GM18858 (cell line): Measurements from ENCODE around the gene SLC35F4.
"Not testable (repeated sequence)": the region's sequence is repeated elsewhere in the genome, so short reads cannot be mapped to it uniquely, and the experiment has no call there.

ENCODE experiments used
- ATAC-seq: cut with Tn5 transposase; IDR thresholded peaks from one replicate; pipeline ENCODE4 v1.9.1; 2021; ENCODE audit not compliant: unreplicated experiment

The SLC35F4 gene

DNA sequence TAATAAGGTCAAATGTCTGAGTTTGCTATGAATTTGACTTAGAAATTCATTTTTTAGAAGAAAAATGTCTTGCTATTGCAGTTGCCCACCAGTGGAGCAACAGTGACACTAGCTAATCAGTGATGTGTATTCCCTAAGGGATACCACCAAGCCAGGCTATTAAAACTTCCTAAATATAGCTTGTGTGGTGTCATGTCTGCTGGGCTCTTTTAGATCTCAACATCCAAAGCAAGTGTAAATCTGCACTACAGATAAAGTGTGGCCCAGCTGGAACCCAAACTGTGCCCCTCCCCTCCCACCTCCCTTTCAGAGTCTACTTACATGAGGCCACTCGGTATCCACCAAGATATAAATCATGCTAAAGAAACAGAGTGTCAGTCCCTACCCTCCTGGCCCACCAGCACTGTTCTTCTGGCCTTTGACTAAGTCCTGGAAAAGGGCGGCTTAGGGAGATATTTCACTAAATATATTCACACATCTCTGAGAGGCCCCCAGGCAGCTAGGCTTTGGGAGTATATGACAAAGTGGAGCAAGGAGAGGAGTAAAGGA, 53.8 kb downstream of the SLC35F4 start:
- ATAC-seq: no peak

- no peak for ATAC-seq
These were observed 56.1 kb downstream of the SLC35F4 start for GRCh38 chr14:57809808-57810207.

- ATAC-seq: no peak
These were observed 68.7 kb downstream of the SLC35F4 start for GRCh38 chr14:57797160-57797559.

DNA sequence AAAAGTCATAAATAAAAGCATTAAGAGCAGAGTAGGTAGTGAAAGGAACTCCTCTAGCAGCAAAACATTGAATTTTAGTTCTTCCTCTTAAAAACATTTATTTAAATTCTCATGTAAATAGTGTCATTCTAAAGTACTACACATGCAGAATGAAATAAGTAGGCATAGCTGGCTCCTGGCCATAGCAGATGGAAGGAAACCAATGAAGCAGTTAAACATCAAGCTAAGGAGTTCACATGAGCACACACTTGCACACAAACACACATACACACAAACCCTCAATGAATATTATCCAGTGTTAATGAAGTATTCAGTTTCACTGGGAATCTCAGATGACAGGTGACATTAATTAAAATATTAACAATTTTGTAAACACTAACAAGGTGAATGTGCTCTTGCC, 69.3 kb downstream of the SLC35F4 start:
- no peak for ATAC-seq

- no peak for ATAC-seq
These were observed 80.8 kb downstream of the SLC35F4 start for GRCh38 chr14:57785058-57785457.

DNA sequence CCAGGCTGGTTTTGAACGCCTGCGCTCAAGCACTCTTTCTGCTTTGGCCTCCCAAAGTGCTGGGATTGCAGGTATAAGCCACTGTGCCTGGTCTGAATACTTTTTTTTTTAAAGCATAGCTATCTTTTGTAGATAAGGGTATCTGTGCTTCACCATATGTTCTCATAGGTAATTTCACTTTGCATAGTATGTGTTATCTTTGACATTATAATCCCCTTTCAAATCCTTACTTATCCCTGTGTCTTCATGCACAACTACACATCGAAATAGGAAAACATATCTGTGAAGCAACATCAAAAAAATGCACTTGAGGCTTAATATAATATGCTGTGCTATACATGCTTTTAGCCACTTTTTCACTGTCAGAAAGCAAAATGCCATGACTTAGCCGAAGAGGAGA, 94.1 kb downstream of the SLC35F4 start:
- ATAC-seq: no peak

- ATAC-seq: no peak
These were observed 95.9 kb downstream of the SLC35F4 start for GRCh38 chr14:57769863-57770523.

DNA sequence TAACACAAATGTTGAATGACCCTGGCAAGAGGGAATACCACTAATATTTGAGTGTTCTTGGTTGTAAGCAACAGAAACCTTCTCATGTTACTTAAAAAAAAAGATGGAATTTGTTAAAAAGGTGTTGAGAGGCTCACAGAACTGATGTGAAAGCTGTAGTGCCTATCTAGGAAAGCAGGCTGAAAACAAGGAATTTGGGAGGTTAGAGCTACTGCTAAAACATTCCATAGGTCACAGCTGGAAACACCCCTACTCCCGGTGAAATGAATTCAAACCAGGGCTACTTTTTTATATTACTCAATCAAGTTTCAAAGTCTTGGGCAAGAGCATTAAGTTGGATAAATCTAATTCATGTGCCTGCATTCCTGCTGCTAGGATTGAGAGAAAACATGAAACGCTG, 104.1 kb downstream of the SLC35F4 start:
- ATAC-seq: no peak

DNA sequence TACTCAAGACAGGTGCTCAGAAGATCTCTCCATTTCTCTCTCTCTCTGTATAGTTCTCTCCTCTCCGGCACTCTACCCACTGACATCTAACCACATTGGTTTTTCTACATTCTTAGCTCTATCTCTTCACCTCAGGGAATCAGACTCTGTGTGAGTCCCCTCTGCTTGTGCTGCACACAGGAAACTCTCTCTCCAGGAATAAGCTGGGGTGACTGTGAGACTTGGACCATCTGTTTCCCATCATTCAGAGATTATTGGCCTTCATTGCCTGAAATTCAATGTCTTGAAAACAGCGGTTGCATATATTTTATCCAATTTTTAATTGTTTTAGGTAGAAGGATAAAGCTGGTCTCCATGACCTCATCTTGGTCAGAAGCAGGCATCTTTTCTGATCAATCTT, 105.0 kb downstream of the SLC35F4 start:
- ATAC-seq: no peak

- no peak for ATAC-seq
These were observed 110.8 kb downstream of the SLC35F4 start for GRCh38 chr14:57755018-57755521.

DNA sequence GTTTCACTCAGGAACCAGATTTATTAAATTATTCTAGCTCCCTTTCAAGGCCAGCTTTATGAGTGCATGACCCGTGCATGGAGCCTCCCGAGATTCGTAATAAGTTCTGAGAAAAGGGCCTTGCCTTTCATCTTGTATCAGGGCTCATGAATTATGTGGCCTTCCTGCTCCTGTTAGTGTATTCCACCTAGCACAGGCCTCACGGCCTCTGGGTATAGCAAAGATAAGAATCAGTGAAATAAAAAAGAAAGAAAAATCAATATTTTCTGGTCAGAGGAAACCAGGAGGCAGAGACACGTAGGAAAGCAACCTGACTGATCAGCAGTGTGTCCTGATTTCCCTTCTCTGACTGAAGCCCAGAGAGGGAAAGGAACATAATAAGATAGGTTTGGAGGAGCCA, 111.4 kb downstream of the SLC35F4 start:
- ATAC-seq: no peak

DNA sequence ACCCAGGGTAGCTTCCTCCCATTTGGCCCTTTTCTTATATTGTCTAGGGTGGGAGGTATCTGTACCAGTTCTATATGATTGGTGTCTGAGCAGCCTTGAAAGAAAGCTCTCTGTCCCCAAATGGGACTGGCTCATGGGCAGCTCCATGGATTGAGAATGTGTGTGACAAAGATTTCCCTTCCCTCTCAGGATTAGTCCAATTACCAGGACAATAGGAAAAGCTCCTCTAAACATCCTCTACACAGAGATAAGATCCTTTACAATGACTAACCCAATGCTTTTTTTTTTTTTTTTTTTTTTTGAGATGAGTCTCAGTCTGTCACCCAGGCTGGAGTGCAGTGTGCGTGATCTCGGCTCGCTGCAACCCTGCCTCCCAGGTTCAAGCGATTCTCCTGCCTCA, 112.1 kb downstream of the SLC35F4 start:
- ATAC-seq: no peak

- ATAC-seq: not testable (repeated sequence)
These were observed 113.7 kb downstream of the SLC35F4 start for GRCh38 chr14:57752142-57752695.

- no peak for ATAC-seq
These were observed 114.5 kb downstream of the SLC35F4 start for GRCh38 chr14:57751400-57751799.

DNA sequence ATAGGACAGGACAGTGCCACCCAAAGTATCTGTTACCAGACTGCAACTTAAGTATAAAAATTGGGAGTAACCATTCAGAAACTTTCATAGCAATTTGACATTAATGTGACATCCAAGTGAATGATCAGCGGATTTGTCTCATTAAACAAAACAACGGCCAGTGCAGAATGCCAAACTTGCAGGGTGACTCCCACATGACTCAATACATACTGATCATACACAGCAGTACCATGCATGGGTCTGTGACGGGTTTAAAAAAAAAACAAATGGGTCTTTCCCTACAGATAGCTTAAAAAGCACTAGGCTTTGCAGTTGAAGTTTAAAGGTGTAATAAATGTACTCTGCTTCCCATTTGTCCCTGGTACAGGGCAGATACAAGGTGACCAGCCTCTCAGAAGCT, 116.6 kb downstream of the SLC35F4 start:
- no peak for ATAC-seq

- ATAC-seq: no peak
These were observed 117.6 kb downstream of the SLC35F4 start for GRCh38 chr14:57748279-57748678.

- ATAC-seq: no peak
These were observed 118.9 kb downstream of the SLC35F4 start for GRCh38 chr14:57747036-57747435.

DNA sequence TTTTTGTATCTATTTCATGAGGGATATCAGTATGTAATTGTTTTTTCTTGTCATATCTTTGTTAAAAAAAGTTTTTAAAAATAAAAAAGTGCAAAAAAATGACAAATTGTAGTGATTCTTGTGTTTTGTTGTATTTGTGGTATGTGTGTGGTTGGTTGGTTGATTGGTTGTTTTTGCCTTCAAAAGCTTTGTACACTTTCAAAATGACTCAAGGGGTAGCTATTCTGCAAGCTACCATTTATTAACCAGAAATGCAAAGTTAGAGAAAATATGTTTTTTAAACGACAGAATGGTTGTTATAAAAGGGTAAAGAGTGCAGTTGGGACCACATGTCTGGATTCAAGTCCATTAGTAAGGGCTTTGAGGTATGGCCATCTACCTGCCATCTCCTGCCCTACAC, 119.3 kb downstream of the SLC35F4 start:
- ATAC-seq: no peak

DNA sequence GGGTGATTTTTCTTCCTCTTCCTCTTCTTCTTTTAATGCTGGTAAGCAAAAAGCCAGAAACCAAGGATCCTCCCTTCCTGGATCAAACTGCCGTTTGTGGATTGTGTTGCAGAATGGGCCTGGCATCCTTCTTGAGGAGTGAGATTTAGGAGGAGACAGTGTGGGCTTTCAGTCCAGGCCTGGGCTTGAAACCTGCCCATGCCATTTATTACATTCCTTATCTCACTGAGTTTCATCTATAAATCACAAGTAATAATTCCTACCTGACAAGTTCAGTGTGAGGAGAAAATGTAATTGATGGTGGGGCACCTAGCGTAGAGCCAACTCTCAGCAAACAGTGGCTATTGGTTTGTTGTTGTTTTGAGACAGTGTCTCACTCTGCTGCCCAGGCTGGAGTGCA, 126.4 kb downstream of the SLC35F4 start:
- no peak for ATAC-seq

GRCh38 chr14:57737598-57737997, 128.3 kb downstream of the SLC35F4 start:
- no peak for ATAC-seq

DNA sequence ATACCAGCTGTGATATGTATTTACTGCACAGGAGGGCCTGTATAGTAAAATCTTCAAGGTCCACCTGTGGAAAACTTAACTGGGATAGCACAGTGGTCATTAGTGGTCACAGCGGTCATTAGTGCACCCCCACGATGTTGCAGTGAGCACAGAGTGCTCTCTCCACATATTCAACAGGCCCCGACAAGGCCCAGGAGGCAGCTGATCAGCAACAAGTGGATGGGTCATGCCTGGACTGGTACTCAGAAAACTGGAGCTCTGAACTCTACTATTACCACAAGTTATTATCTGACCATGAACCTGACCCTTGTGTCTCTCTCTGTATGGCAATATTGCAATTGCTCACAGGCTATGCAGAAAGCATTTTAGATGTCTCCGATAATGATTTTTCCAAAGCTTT, 129.5 kb downstream of the SLC35F4 start:
- ATAC-seq: no peak

GRCh38 chr14:57735276-57735675, 130.6 kb downstream of the SLC35F4 start:
- no peak for ATAC-seq
